HG02884 (cell line): ENCODE results near the gene SHC3.

Source experiments
- ATAC-seq: cut with Tn5 transposase; IDR thresholded peaks from one replicate; pipeline ENCODE4 v1.9.1; 2021; ENCODE audit warnings: mild to moderate bottlenecking, moderate library complexity; ENCODE audit not compliant: unreplicated experiment

The SHC3 gene

DNA sequence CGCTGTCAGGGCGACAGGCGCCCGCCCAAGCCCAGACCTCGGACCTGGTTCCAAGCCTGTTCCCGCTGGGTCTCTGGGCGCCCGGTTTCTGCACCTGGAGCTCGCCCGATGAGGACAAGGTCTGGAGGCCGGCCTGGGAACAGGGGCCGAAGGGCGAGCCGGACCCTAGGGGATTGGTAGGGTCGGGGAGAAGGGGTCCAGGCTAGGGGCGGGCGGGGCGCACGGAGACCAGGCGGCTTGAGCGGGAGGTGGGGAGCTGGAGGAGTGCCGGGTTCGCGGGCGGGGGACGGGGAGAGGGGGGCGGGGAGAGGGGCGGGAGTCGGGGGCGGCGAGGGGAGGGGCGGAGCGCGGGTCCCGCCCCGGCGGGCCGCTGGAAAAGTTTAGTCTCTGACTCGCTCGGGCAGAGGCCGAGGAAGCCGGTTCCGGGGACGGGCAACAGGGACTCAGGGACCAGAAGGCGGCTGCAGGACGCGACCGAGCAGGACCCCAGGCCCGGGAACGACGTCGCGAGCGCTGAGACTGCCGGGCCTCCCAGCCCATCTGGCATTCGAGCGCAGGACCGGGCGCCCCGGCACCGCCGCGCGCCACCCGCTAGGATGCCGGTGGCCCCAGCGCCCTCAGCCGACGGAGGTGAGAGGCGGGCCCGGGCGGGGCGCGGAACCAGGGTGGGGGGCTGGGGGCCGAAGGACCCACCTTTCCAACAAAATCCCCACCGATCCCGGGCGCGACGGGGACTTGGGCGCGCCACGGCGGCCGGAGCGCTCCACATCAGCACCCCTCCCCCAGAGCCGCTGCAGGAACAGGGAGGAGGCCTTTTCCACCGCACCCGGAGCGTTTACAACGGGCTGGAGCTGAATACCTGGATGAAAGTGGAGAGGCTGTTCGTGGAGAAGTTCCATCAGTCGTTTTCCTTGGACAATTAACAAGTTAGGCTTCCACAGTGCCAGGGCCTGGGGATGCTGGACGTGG is 187.3 kb downstream of the SHC3 start, which contains the start of gene S1PR3:
Gene S1PR3, plus strand, starts transcription at position 403 of the 969 bp plus-strand sequence. CDS start 9,733 bp downstream, outside the sequence.
- ATAC-seq = no peak

DNA sequence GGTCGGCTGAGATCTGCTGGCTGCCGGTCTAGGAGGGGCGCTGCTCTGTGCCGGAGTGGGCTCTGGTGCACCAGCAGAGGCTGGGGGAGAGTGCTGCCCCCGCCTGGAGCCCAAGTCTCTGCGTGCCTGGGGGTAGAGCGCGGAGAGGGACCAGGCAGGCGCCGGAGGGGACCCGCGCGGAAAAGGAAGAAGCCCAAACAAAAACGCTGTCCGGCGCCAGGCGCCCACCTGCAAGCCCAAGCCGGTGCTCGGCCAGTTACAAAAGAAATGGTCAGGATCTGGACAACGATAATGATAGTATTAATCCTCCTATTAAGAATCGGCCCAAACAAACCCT is 187.9 kb downstream of the SHC3 start:
- no peak for ATAC-seq

DNA sequence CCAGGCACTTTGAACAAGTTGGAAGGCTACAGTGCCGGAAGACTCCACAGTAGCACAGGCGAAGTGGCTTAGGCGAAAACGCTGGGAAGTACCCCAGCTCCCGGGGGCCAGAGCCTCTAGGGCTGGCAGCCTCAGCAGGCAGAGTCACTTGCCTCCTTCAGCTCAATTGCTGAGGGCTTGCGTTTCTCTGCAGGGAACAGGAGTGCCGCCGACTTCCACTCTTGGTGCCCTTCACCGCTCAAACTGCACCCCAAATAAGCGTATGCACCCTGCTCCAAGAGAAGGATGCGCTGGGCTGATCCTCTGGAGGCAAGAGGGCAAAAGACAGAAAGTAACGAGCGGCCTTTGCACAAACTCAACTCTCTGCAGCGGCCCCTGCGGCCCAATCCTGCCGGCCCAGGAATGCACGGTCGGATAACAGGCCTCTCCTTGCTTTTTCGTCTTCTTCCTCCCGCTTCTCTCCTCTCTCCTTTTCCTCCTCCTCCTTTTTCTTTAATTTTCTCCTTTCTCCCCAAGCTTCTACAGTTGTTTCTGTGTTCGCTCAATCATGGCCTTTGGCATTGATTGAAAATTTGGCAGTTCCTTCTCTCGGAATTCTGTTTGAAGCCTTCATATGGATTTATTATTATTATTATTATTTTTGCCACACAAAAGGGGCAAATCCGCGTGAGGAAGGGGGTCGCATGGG is 188.4 kb downstream of the SHC3 start:
- no peak for ATAC-seq

DNA sequence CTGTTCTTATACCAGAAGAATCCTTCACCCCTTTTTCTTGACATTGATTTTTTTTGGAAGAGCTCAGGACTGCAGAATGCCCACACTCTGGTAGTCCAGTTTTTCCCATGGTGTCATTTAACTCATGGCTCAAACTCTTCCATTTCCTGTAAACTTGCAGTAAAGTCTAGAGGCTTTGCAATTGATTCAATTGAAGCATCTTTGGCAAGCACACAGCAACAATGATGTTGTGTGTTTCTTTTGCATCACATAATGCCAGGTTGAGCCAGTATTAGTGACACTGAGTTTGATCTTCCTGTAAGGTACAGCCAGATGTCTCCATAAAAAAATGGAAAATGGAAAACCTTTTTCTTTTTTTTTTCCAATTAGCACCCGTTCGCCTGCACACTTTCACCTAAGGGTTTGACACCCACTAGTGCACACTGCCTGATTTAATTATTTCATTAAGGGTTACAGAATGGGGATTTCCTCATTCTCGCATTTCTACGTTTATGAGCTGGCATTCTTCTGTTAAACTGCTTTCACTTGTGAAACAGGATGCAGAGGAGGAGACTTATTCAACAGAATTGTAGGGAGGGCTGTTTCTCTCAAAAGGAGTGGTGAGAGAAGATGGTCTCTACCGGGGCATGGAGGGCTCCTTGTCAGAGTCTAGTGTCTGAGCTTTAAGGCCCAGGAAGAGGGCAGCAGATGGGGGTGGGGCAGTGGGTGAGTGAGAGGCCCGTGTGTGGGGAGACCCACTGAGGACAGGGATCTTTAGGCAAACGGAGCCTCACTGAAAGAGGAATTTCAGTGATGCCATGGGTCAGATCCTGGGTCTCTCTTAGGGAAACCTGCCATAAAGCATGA is 189.6 kb downstream of the SHC3 start:
- ATAC-seq = no peak

DNA sequence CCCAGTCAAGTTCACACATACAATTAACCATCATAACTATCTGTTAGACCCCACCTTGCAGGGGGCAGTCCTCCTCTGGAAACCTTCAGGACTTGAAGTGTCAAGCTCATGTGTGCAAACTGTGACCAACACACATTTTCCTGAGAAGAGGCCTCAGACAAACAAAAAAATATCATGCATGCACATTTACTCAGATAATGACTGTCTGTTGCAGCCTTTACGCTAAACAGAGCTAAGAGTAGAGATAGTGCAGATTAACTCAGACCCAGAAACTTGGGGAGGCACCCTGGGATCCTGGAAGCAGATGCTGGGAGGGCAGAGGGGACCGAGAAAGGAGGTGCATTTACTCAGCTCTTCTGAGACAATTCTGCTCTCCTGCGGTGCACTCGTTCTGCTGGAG is 191.0 kb downstream of the SHC3 start:
- ATAC-seq = no peak

DNA sequence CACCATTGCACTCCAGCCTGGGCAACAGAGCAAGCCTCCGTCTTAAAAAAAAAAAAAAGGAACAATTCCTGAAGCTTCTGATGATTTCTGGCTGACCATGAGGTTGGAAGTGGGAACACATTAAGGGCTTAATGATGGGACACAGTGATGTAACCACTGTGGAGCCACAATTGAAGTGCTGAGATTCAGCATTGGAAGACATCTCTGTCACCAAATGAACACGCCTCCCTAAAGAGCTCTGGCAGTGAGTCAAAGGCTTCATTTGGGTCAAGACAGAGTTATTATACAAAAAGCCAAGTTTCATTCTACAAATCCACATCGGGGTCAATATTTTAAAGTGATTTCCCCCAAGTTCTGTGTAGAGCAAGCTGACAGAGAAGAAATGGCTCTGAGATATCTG is 191.8 kb downstream of the SHC3 start:
- ATAC-seq = no peak

DNA sequence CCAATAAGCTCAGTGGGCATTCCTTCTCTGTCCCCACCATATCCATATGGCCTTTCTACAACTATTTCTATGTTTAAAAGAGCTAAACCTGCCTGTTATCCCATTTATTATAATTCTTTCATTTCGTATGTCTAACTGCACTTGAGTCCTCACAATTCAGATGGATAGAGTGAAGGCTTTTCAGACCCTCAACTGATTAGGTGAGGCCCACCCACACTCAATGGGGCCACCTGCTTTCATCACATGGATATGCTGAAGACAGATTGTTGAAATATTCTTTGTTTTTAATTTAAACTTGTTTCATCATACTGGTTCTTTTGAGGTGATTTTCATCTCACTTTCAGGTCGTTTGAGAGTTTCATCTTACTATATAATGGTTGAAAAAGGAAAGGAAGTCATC is 193.0 kb downstream of the SHC3 start:
- ATAC-seq = no peak

DNA sequence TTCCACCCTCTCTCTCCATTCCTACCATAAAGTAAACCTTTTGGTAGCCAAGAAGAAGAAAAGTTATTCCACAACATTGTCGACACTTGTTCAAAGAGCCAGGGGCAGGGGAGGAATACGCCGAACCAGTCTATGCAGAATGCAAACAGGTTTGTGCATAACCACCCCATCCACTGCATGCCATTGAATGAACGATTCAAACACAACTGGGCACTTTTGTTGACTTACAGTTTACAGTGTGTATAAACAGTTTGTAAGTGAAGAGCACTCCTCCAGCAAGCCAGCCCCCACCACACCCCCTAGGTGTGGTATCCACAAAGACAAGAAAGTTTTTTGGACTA is 194.1 kb downstream of the SHC3 start:
- no peak for ATAC-seq

DNA sequence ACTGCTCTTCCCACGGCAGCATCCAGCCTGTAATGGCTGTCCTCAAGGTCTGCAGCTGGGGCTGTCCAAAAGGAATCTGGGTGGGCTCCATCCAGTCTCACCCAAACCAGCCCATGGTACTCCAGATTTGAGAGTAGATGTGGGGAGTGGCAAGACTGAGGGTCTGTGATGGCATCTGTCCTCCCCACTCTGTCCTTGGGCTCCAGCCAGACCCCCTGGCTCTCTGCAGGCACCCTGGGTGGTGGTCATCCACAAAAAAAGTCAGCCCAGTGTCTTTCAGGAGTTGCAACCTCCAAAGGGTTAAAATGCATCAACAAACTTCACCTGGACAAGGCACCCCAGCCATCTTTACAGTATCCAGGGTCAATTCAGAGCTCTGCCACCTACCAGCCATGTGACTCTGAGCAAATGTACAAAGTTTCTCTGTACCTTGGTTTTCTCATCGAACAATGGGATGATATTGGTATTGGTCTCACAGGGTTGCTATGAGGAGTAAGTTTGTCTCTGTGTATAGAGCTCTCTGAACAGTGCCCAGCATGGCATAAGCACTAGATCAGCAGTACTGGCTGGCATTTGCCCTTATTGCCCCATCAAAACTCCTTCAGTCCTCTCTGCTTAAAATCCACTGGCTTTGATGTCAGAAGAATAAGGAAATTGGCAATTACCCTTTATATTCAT is 194.6 kb downstream of the SHC3 start:
- no peak for ATAC-seq

DNA sequence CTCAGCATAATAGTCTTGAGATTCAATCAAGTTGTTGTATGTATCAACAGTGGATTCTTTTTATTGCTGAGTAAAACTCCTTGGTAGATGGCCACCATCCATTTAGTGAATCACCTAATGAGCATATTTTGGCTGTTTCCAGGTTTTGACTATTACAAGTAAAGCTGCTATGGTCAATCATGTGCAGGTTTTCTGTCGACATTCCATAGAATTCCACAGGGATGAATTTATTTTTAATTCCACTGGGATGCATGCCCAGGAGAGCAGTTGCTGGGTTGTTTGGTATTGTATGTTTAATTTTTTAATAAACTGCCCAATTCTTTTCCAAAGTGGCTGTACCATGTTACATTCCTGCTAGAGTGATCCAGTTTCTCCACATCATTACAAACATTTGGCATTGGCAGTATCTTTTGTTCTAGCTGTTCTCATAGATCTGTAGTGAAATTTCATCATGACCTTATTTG is 197.8 kb downstream of the SHC3 start:
- ATAC-seq = no peak

DNA sequence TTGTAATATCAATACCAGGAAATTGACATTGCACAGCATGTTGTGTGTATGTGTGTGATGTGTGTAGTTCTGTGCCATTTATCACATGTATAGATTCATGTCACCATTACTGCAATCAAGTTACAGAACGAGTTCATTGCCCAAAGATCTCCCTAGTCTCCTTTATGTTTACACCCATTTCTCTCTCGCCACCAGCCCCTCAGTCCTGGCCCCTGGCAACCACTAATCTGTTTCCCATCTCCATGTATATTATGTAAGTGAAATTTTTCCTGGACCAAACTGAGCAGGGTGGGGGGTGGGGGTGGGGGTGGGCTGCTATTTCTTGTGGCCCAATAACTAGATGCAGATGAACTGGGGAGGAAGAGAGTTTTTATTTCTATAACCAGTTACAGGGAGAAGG is 198.8 kb downstream of the SHC3 start:
- no peak for ATAC-seq

DNA sequence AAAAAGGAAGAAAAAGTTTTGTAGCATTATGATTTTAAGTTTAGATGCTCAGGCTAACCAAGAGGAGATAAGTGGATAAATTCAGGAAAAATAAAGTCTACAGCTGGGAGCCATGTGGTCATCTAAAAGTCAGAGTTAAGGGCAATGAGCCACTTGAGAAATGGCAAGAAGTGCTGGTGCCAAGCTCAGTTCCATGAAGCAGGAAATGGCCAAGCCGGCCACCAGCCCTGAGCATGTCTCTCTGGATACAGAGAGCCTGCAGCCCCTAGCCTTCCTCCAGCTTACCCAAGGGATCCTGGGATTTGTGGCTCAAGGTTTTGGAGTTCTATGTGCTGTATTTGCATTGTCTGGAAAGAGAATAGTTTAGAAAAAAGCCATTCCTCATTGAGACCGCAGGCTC is 199.6 kb downstream of the SHC3 start:
- no peak for ATAC-seq

DNA sequence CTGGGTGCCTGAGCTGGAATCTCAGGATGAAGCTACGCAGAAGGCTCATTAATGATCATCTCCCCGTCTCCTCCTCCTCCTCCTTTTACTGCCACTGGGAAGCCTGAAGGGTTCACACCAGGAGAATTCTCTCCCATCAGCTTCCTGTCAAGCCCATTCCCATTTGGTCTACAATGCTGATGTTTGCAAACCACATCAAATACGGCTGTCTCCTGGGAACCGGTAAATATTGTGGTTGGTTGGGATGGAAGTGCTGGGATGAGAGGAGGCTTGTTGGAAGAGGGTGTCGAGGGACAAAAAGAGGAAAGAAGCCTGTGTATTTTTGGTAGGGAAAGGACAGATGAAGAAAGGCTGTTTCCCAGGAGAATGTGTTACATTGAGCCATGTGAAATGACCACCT is 200.6 kb downstream of the SHC3 start:
- ATAC-seq = no peak

DNA sequence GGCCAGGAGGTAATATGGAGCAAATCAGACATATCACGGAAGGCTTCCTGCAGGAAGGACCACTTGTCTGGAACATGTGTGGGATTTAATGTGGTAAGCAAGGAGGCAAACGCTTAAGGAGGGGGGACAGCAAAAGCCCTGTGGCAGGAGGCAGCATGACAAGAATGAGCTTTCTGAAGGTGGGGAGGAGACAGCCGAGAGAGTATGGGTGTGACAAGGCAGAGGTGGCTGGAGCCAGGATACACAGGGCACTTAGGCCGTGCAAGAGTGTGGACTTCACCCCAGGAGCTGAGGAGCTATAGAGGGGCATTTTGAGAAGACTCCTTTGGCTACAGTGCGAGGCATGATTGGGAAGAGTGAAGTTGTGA is 201.7 kb downstream of the SHC3 start:
- no peak for ATAC-seq

DNA sequence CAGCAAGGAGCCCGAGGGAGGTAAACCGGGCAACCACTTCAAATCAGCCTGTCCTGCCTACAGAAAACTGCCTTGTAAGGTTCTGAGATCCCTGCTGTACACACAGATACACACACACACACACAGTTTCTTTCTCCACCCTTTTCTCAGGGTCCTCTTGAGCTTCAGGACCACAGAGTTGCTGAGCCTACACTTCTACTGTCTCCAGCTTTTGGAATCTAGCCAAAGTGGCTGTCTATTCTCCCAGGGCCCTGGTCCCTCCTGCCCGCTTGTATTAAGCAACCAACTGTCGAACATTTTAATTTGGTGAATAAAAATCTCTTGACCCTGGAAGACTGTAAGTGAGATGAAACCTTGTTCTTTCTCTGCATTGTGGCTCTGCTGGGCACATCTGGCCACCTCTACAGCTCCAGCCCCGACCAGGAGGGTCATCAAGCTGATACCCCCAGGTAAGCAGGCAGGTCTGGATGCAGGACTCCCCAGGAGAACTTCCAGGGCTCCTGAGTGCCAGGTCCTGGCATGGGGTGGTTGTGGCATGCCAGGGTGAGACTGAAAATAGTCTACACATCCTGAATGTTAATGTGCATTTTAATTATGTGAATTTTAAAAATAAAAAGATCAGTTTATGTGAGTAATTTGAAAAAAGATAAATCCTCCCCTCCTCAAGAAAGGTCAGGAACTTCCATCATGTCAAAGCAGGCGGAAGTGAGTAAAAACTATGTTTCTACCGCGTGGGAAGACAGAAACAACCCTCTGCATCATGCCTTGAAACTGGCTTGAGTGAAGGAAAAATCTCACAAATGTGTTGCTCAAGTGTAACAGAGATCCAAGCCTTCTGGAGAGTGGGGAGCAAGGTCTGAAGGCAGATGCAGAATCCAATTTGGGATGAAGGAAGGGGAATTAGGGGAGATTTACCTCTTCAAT is 202.4 kb downstream of the SHC3 start:
- ATAC-seq = no peak

DNA sequence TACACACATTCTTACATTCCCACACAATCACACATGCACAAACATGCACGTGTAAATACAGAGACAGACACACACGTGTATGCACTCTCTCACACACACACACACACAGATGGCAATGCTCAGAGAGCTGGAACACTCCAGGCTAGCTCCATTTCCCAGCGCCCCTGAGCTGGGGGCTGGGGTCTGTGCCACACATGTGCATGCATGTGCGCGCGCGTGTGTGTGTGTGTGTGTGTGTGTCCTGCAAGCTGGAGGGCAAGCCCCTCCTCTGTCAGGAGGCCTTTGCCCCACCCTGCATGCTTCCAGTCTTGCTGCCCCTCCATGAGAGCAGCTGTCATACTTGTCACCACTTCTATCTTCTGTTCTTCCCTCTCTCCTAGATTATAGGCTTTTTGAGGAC is 204.0 kb downstream of the SHC3 start:
- ATAC-seq = no peak

DNA sequence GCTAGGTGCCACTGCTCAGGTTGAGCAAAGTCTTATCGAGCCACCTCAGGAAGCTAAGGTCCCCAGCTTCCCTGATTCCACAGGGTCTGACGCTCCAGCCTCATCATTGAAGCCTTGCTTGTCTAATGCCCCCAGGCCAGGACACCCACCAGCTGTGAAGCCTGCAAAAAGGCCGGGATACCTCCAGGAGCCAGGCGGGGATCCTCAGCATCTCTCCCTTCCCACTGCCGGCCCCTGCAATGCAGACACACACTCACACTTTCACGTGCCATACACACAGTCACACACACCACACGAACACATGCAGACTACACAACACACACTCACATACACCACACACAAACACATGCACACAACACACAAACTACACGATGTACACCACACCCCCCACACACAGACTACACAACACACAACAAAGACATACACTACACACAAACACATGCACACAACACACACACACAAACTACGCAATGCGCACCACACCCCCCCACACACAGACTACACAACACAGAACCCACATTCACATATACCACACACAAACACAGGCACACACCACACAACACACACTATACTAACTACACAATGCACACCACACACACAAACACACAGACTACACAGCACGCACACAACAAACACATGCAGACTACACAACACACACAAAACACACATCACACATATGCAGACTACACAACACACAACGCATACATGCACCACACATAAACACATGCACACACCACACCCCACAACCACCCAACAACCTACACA is 205.2 kb downstream of the SHC3 start:
- ATAC-seq = no peak

DNA sequence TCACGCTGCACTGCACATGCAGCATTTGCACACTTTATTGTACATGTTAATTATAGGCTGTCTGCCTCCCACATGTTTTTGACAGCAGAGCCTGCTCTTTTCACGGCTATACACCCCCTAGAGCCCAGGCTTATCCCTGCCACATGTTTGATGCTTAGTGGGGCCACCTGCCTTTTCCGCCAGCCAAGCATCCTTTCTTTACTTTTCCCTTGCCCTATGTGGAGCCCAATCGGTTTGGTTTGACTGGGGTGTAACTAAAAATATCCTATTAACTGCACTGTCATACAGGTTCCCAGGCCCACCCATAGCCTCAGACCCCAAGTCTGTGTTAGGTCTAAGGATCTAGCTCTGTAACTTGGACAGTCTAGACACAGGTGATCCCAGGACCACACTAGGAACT is 206.2 kb downstream of the SHC3 start:
- ATAC-seq = no peak
